Measurements from ENCODE around the gene ZNF830.
"Not testable (repeated sequence)": the region's sequence is repeated elsewhere in the genome, so short reads cannot be mapped to it uniquely, and the experiment has no call there.

The ZNF830 gene

DNA sequence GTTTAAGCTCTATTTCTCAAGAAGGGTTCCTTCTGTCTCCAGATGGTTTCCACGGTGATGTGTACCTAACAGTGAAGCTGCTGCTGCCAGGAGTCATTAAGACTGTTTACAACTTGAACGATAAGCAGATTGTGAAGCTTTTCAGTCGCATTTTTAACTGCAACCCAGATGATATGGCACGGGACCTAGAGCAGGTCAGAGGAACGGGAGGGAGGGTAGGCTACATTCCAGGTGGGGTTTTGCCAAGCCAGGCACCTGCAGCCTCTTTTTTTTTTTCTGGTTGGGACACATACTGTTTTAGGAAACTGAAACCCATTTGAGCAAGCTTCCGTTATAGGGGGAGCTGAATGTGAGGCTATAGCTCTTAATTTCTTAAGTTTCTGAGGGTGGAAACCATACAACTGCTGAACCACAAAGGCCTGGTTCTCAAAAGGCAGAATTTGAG lies 29.6 kb downstream of the ZNF830 start:
- Histone ChIP-seq H3K36me3 (ENCODE audit: control insufficient read depth in 2 of 2, insufficient read depth in 2 of 2, low read length in 2 of 2) (peaks cover 32 to 53% of the 10 kb centered on the region in 2 donors), H3K27me3 (ENCODE audit: control insufficient read depth in 2 of 2, insufficient read depth in 2 of 2, low read length in 2 of 2) (no peaks in the 10 kb centered on the region), H3K4me1 (ENCODE audit: control insufficient read depth in 2 of 2, insufficient read depth in 2 of 2, low read length in 2 of 2) (no peaks in the 10 kb centered on the region), H3K9ac (ENCODE audit: low read depth in 1 of 2, low read length in 2 of 2) (no peak overlapping the region), H3K4me3 (ENCODE audit: low read length in 2 of 2) (no peak overlapping the region), H3K9me3 (ENCODE audit: control insufficient read depth in 2 of 2, low read length in 2 of 2) (no peaks in the 10 kb centered on the region), H3K27ac (ENCODE audit: low read depth in 2 of 2, low read length in 2 of 2) (peak overlapping the region in 1 of 2 donors; percentile 18)

DNA sequence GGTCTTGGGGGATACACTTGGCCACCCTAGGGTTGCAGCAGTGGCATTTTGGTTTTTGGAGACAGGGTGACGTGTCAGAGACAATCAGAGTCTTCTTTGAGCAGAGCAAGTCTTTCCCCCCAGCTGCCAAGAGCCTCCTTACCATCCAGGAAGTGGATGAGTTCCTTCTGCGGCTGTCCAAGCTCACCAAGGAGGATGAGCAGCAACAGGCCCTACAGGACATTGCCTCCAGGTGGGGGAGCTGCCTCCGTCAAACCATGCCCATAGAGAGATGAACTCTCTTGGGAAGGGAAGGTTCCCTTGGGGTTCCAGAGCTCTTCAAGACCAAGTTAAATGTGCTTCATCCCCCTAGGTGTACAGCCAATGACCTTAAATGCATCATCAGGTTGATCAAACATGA lies 30.3 kb downstream of the ZNF830 start:
- Histone ChIP-seq H3K27ac (ENCODE audit: low read depth in 2 of 2, low read length in 2 of 2) (peak overlapping the region in 1 of 2 donors; percentile 18), H3K4me3 (ENCODE audit: low read length in 2 of 2) (no peak overlapping the region)

GRCh38 chr17:34993031-34993430 lies 31.7 kb downstream of the ZNF830 start:
- no peaks in the 10 kb centered on the region for H3K27me3 ChIP-seq (ENCODE audit: control insufficient read depth in 2 of 2, insufficient read depth in 2 of 2, low read length in 2 of 2)
- peaks cover 33 to 68% of the 10 kb centered on the region in 2 donors for H3K36me3 ChIP-seq (ENCODE audit: control insufficient read depth in 2 of 2, insufficient read depth in 2 of 2, low read length in 2 of 2)
- no peak overlapping the region for H3K4me3 ChIP-seq (ENCODE audit: low read length in 2 of 2)
- no peak overlapping the region for H3K27ac ChIP-seq (ENCODE audit: low read depth in 2 of 2, low read length in 2 of 2)
- no peak overlapping the region for H3K9ac ChIP-seq (ENCODE audit: low read depth in 1 of 2, low read length in 2 of 2)
- no peaks in the 10 kb centered on the region for H3K9me3 ChIP-seq (ENCODE audit: control insufficient read depth in 2 of 2, low read length in 2 of 2)
- no peaks in the 10 kb centered on the region for H3K4me1 ChIP-seq (ENCODE audit: control insufficient read depth in 2 of 2, insufficient read depth in 2 of 2, low read length in 2 of 2)

More for the DNA sequence above, 30.3 kb downstream of the ZNF830 start:
- Histone ChIP-seq H3K27me3 (ENCODE audit: control insufficient read depth in 2 of 2, insufficient read depth in 2 of 2, low read length in 2 of 2) (no peaks in the 10 kb centered on the region), H3K9ac (ENCODE audit: low read depth in 1 of 2, low read length in 2 of 2) (no peak overlapping the region), H3K4me1 (ENCODE audit: control insufficient read depth in 2 of 2, insufficient read depth in 2 of 2, low read length in 2 of 2) (no peaks in the 10 kb centered on the region), H3K9me3 (ENCODE audit: control insufficient read depth in 2 of 2, low read length in 2 of 2) (no peaks in the 10 kb centered on the region), H3K36me3 (ENCODE audit: control insufficient read depth in 2 of 2, insufficient read depth in 2 of 2, low read length in 2 of 2) (peaks cover 33 to 59% of the 10 kb centered on the region in 2 donors)

DNA sequence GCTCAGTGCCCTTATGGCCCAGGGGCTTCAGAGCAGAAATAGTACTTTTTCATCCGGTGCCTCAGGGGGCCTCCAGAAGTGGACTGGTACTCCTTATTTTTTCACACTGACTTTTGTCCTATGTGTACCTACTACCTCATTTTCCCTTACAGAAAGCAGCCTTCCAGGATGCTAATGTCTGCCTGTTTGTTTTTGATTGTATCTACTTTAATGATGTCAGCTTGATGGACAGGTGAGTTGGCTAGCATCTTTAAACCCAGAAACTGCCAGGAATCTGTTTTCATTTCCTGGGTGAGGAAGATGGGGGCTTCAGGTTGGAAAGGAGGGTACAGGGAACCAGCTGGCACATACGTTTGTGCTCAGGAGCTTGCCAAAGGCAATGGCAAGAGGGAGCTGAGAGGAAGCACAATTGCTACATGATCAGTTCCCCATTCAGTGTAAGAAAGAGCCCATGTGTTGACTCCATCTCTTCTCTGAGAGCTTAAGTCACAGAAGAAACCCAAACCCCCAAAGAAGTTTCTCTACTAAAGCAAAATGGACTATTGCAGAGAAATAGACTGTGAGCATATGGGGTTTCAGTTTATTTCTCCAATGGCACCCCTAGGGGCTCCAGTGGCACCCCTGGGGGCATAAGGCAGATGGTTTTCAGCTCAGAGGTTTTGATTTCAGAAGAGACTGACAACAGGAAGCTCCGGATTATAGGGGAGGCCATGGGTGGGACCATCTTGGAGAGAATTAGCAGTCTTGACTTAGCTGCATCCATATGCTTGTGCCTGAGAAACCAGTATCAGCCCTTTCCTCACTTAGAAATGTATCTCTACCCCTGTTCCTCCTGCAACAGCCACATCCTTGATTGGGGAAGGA lies 35.3 kb downstream of the ZNF830 start:
- Histone ChIP-seq H3K36me3 (ENCODE audit: control insufficient read depth in 2 of 2, insufficient read depth in 2 of 2, low read length in 2 of 2) (peaks cover 36 to 75% of the 10 kb centered on the region in 2 donors), H3K4me1 (ENCODE audit: control insufficient read depth in 2 of 2, insufficient read depth in 2 of 2, low read length in 2 of 2) (peaks cover 0 to 3% of the 10 kb centered on the region in 2 donors), H3K4me3 (ENCODE audit: low read length in 2 of 2) (no peak overlapping the region), H3K9ac (ENCODE audit: low read depth in 1 of 2, low read length in 2 of 2) (no peak overlapping the region), H3K9me3 (ENCODE audit: control insufficient read depth in 2 of 2, low read length in 2 of 2) (no peaks in the 10 kb centered on the region), H3K27me3 (ENCODE audit: control insufficient read depth in 2 of 2, insufficient read depth in 2 of 2, low read length in 2 of 2) (no peaks in the 10 kb centered on the region), H3K27ac (ENCODE audit: low read depth in 2 of 2, low read length in 2 of 2) (peak overlapping the region in 1 of 2 donors; percentile 57)

- H3K9me3 ChIP-seq (ENCODE audit: control insufficient read depth in 2 of 2, low read length in 2 of 2) = no peaks in the 10 kb centered on the region
- H3K4me3 ChIP-seq (ENCODE audit: low read length in 2 of 2) = no peak overlapping the region
- H3K36me3 ChIP-seq (ENCODE audit: control insufficient read depth in 2 of 2, insufficient read depth in 2 of 2, low read length in 2 of 2) = peaks cover 43 to 75% of the 10 kb centered on the region in 2 donors
- H3K4me1 ChIP-seq (ENCODE audit: control insufficient read depth in 2 of 2, insufficient read depth in 2 of 2, low read length in 2 of 2) = peaks cover 0 to 3% of the 10 kb centered on the region in 2 donors
- no peaks in the 10 kb centered on the region for H3K27me3 ChIP-seq (ENCODE audit: control insufficient read depth in 2 of 2, insufficient read depth in 2 of 2, low read length in 2 of 2)
- no peak overlapping the region for H3K9ac ChIP-seq (ENCODE audit: low read depth in 1 of 2, low read length in 2 of 2)
- H3K27ac ChIP-seq (ENCODE audit: low read depth in 2 of 2, low read length in 2 of 2) = peak overlapping the region in 1 of 2 donors; percentile 57
Measured at GRCh38 chr17:34997355-34997862, 36.1 kb downstream of the ZNF830 start.

DNA sequence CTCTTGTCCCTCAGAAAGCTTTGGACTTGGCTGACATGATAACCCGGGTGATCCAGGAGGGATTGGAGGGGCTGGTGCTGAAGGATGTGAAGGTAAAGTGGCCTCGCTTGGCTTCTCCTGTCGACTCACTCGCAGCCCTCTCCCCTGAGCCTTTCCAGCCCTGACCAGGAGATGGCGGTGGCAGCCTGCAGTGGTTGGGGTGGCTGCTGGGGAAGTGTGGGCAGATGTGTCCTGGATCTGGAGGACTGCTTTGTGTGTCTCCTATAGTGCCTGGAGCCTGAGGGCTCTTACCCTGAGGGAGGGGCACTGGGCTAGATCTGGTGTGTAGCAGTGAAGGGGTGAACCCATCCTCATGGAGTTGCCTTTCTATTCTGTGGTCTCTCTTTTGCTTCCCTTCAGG lies 36.9 kb downstream of the ZNF830 start:
- H3K4me1 ChIP-seq (ENCODE audit: control insufficient read depth in 2 of 2, insufficient read depth in 2 of 2, low read length in 2 of 2) = peaks cover 0 to 3% of the 10 kb centered on the region in 2 donors
- H3K27ac ChIP-seq (ENCODE audit: low read depth in 2 of 2, low read length in 2 of 2) = peak overlapping the region in 1 of 2 donors; percentile 57
- H3K36me3 ChIP-seq (ENCODE audit: control insufficient read depth in 2 of 2, insufficient read depth in 2 of 2, low read length in 2 of 2) = peaks cover 45 to 73% of the 10 kb centered on the region in 2 donors
- H3K27me3 ChIP-seq (ENCODE audit: control insufficient read depth in 2 of 2, insufficient read depth in 2 of 2, low read length in 2 of 2) = no peaks in the 10 kb centered on the region
- H3K9me3 ChIP-seq (ENCODE audit: control insufficient read depth in 2 of 2, low read length in 2 of 2) = no peaks in the 10 kb centered on the region
- H3K9ac ChIP-seq (ENCODE audit: low read depth in 1 of 2, low read length in 2 of 2) = no peak overlapping the region
- H3K4me3 ChIP-seq (ENCODE audit: low read length in 2 of 2) = no peak overlapping the region

- Histone ChIP-seq H3K4me3 (ENCODE audit: low read length in 2 of 2) (no peak overlapping the region), H3K27me3 (ENCODE audit: control insufficient read depth in 2 of 2, insufficient read depth in 2 of 2, low read length in 2 of 2) (no peaks in the 10 kb centered on the region), H3K27ac (ENCODE audit: low read depth in 2 of 2, low read length in 2 of 2) (no peak overlapping the region), H3K36me3 (ENCODE audit: control insufficient read depth in 2 of 2, insufficient read depth in 2 of 2, low read length in 2 of 2) (peaks cover 45 to 74% of the 10 kb centered on the region in 2 donors), H3K9me3 (ENCODE audit: control insufficient read depth in 2 of 2, low read length in 2 of 2) (no peaks in the 10 kb centered on the region), H3K4me1 (ENCODE audit: control insufficient read depth in 2 of 2, insufficient read depth in 2 of 2, low read length in 2 of 2) (peaks cover 0 to 3% of the 10 kb centered on the region in 2 donors), H3K9ac (ENCODE audit: low read depth in 1 of 2, low read length in 2 of 2) (no peak overlapping the region)
Measured at GRCh38 chr17:34999456-34999855, 38.1 kb downstream of the ZNF830 start.

- H3K36me3 ChIP-seq (ENCODE audit: control insufficient read depth in 2 of 2, insufficient read depth in 2 of 2, low read length in 2 of 2) = peaks cover 36 to 74% of the 10 kb centered on the region in 2 donors
- H3K9me3 ChIP-seq (ENCODE audit: control insufficient read depth in 2 of 2, low read length in 2 of 2); H3K9ac ChIP-seq (ENCODE audit: low read depth in 1 of 2, low read length in 2 of 2); H3K27ac ChIP-seq (ENCODE audit: low read depth in 2 of 2, low read length in 2 of 2); H3K4me1 ChIP-seq (ENCODE audit: control insufficient read depth in 2 of 2, insufficient read depth in 2 of 2, low read length in 2 of 2); H3K27me3 ChIP-seq (ENCODE audit: control insufficient read depth in 2 of 2, insufficient read depth in 2 of 2, low read length in 2 of 2); H3K4me3 ChIP-seq (ENCODE audit: low read length in 2 of 2): not testable (repeated sequence)
Measured at GRCh38 chr17:35000965-35001364, 39.6 kb downstream of the ZNF830 start.

DNA sequence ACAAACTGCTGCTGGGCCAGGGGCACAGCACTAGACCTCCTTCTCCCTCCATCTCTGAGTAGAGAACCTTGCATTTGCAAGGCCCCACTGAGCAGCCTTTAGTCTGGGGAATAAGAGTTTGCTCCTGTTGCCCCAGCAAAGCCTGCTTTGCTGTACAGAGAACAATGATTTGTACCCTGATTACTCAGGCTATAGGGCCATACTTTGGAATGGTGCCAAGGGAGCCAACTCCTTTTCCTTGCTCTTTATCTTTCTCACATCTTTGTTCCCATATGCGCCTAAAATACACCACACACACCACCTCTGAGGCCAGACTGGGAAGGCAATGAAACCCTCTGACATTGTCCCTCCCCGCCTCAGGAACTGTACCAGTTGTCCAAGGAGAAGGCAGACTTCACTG lies 40.2 kb downstream of the ZNF830 start:
- no peaks in the 10 kb centered on the region for H3K9me3 ChIP-seq (ENCODE audit: control insufficient read depth in 2 of 2, low read length in 2 of 2)
- no peak overlapping the region for H3K27ac ChIP-seq (ENCODE audit: low read depth in 2 of 2, low read length in 2 of 2)
- H3K36me3 ChIP-seq (ENCODE audit: control insufficient read depth in 2 of 2, insufficient read depth in 2 of 2, low read length in 2 of 2) = peaks cover 35 to 69% of the 10 kb centered on the region in 2 donors
- H3K9ac ChIP-seq (ENCODE audit: low read depth in 1 of 2, low read length in 2 of 2) = no peak overlapping the region
- H3K4me3 ChIP-seq (ENCODE audit: low read length in 2 of 2) = no peak overlapping the region
- no peaks in the 10 kb centered on the region for H3K27me3 ChIP-seq (ENCODE audit: control insufficient read depth in 2 of 2, insufficient read depth in 2 of 2, low read length in 2 of 2)
- H3K4me1 ChIP-seq (ENCODE audit: control insufficient read depth in 2 of 2, insufficient read depth in 2 of 2, low read length in 2 of 2) = peaks cover 0 to 3% of the 10 kb centered on the region in 2 donors

GRCh38 chr17:35002876-35003551 lies 41.7 kb downstream of the ZNF830 start:
- Histone ChIP-seq H3K36me3 (ENCODE audit: control insufficient read depth in 2 of 2, insufficient read depth in 2 of 2, low read length in 2 of 2) (peaks cover 38 to 63% of the 10 kb centered on the region in 2 donors), H3K4me1 (ENCODE audit: control insufficient read depth in 2 of 2, insufficient read depth in 2 of 2, low read length in 2 of 2) (peaks cover 0 to 3% of the 10 kb centered on the region in 2 donors), H3K9ac (ENCODE audit: low read depth in 1 of 2, low read length in 2 of 2) (no peak overlapping the region), H3K27ac (ENCODE audit: low read depth in 2 of 2, low read length in 2 of 2) (no peak overlapping the region), H3K9me3 (ENCODE audit: control insufficient read depth in 2 of 2, low read length in 2 of 2) (no peaks in the 10 kb centered on the region), H3K27me3 (ENCODE audit: control insufficient read depth in 2 of 2, insufficient read depth in 2 of 2, low read length in 2 of 2) (no peaks in the 10 kb centered on the region), H3K4me3 (ENCODE audit: low read length in 2 of 2) (no peak overlapping the region)

All from mucosa of rectum (tissue), 2 donors.